Measurements from ENCODE around the gene CYB561.
"Not testable (repeated sequence)": the region's sequence is repeated elsewhere in the genome, so short reads cannot be mapped to it uniquely, and the experiment has no call there.

Gene CYB561

GRCh38 chr17:63478814-63479494 is 32.8 kb upstream of the CYB561 start:
- DNase-seq = peak; percentile 73 to 80

- DNase-seq = no peak
These were observed 31.7 kb upstream of the CYB561 start for GRCh38 chr17:63477480-63478440.

GRCh38 chr17:63476854-63477479 is 30.9 kb upstream of the CYB561 start, which contains the start of gene ACE:
TSS of gene ACE (plus strand) at chr17:63477061. CDS start at chr17:63477095, 34 bp downstream.
- DNase-seq = peak; percentile 80 to 84

GRCh38 chr17:63476459-63476853 is 30.4 kb upstream of the CYB561 start:
- peak; percentile 13 to 31 for DNase-seq

- DNase-seq = no peak
These were observed 29.6 kb upstream of the CYB561 start for GRCh38 chr17:63475491-63476412.

- DNase-seq = no peak
These were observed 28.7 kb upstream of the CYB561 start for GRCh38 chr17:63474586-63475460.

GRCh38 chr17:63474174-63474573 is 28.1 kb upstream of the CYB561 start:
- no peak for DNase-seq

- not testable (repeated sequence) for DNase-seq
These were observed 22.0 kb upstream of the CYB561 start for GRCh38 chr17:63468099-63468498.

GRCh38 chr17:63464691-63465236 is 18.7 kb upstream of the CYB561 start:
- DNase-seq = no peak

- DNase-seq = no peak
These were observed 17.7 kb upstream of the CYB561 start for GRCh38 chr17:63463771-63464170.

GRCh38 chr17:63460018-63460417 is 13.9 kb upstream of the CYB561 start:
- no peak for DNase-seq

GRCh38 chr17:63458478-63458877 is 12.4 kb upstream of the CYB561 start:
- no peak for DNase-seq

GRCh38 chr17:63455417-63455816 is 9.3 kb upstream of the CYB561 start:
- DNase-seq = no peak

GRCh38 chr17:63454915-63455314 is 8.8 kb upstream of the CYB561 start:
- no peak for DNase-seq

GRCh38 chr17:63454357-63454756 is 8.3 kb upstream of the CYB561 start:
- DNase-seq = not testable (repeated sequence)

GRCh38 chr17:63452962-63453551 is 7.0 kb upstream of the CYB561 start:
- DNase-seq = no peak

GRCh38 chr17:63452046-63452961 is 6.2 kb upstream of the CYB561 start:
- no peak for DNase-seq

GRCh38 chr17:63451150-63451549 is 5.0 kb upstream of the CYB561 start:
- DNase-seq = no peak

GRCh38 chr17:63450551-63450950 is 4.4 kb upstream of the CYB561 start:
- DNase-seq = no peak
